Keratinocyte (primary cell): ENCODE measurements around the gene OXCT1.

Experiments used
- CTCF ChIP-seq, 3 experiments: IDR thresholded peaks in 1 of 3; conservative IDR thresholded peaks in 1 of 3; optimal IDR thresholded peaks in 1 of 3; 2 replicates in 2 of 3; 3 replicates in 1 of 3; pipeline versions ENCODE3 to v1.5.1; 2011; ENCODE audit warnings: low read length in 3 of 3, mild to moderate bottlenecking in 3 of 3, moderate library complexity in 2 of 3, control low read depth in 1 of 3, inconsistent platforms in 1 of 3; ENCODE audit not compliant: insufficient read depth in 2 of 3; ENCODE audit errors: extremely low read depth in 1 of 3
- EZH2 ChIP-seq: IDR thresholded peaks from one replicate; pipeline ENCODE4 v1.6.1; 2012; ENCODE audit warnings: inconsistent platforms, mild to moderate bottlenecking, low read length, moderate library complexity

- no peak for TF ChIP-seq CTCF (optimal IDR thresholded peaks at IDR 0.05 in 1 of 3, IDR thresholded peaks at IDR 0.05 in 1 of 3, conservative IDR thresholded peaks at IDR 0.05 in 1 of 3; ENCODE audit: extremely low read depth in 1 of 3, insufficient read depth in 2 of 3, low read length in 3 of 3)
- no peak for TF ChIP-seq EZH2
These were observed 26.0 kb upstream of the OXCT1 start for GRCh38 chr5:41896230-41896629.
